ENCODE data around the gene ZNF8.

ZNF8 gene

DNA sequence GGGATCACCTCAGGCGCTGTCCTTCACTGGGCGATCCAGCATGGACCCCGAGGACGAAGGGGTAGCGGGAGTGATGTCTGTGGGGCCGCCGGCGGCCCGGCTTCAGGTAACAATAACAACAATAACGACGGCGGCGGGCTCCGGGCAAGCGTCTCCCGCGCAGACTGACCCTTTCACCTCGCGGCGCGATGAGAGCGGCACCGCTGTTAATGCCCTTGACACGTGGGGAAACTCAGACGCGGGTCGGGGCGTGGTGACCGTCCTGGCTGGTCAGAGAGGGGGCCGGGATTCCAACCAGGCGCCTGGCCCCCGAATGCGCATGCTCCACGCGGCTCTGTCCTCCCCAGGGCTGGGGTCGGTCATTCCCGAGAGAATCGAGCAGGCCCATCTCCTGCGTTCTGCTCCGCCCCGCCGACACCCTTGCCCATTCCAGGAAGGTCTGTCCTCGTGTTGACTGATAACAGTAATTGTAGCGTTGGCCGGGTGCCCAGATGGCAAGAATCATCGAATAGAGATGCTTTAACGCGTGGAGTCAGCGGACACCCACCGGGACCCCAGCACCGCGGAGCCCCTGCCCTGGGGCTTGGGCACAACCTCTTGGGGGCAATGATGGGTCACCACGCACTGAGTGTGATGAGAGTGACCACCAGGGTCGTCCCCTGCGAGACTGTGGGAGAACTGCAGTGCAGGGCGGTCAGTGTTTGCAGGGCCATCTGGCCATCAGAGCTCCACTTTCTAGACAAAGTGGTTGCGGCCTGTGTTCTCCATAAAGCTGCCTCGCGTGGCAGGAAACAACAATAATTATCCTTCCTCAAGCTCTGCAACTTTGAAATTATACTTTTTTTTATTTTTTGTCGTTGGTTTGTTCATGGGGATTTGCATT is 528 bp downstream of the ZNF8 start:
- Histone ChIP-seq H3K79me2 (ENCODE audit: insufficient read depth, low read length) (peaks cover 29% of the 10 kb centered on the region), H3K27me3 (ENCODE audit: insufficient read depth, low read length) (no peaks in the 10 kb centered on the region)

GRCh38 chr19:58279925-58280316 is 1.2 kb downstream of the ZNF8 start:
- Histone ChIP-seq H2AFZ (ENCODE audit: low read length) (no peak overlapping the region), H3K9me3 (ENCODE audit: low read length) (peaks cover 14% of the 10 kb centered on the region), H3K27me3 (ENCODE audit: insufficient read depth, low read length) (no peaks in the 10 kb centered on the region), H3K79me2 (ENCODE audit: insufficient read depth, low read length) (peaks cover 29% of the 10 kb centered on the region), H3F3A (ENCODE audit: insufficient read depth, low read length) (no peaks in the 10 kb centered on the region), H3K4me1 (ENCODE audit: insufficient read depth, low read length, severe bottlenecking) (peaks cover 18% of the 10 kb centered on the region), H3K4me3 (ENCODE audit: low read depth, low read length, poor library complexity, severe bottlenecking) (peak overlapping the region; percentile 98), H3K4me2 (ENCODE audit: low read length) (peak overlapping the region; percentile 98), H3K9me2 (ENCODE audit: low read depth, low read length) (no peaks in the 10 kb centered on the region), H4K20me1 (ENCODE audit: insufficient read depth, low read length) (no peaks in the 10 kb centered on the region), H3K9ac (ENCODE audit: low read length) (peak overlapping the region; percentile 98), H3K27ac (ENCODE audit: low read depth, low read length, poor library complexity, severe bottlenecking) (no peak overlapping the region), H3K36me3 (ENCODE audit: insufficient read depth, low read length) (peaks cover 67% of the 10 kb centered on the region)
- no peak for TF ChIP-seq EZH2 (IDR thresholded peaks at IDR 0.05; ENCODE audit: borderline replicate concordance, low read length)

More for the DNA sequence above, 528 bp downstream of the ZNF8 start:
- Histone ChIP-seq H3K4me2 (ENCODE audit: low read length) (peak overlapping the region; percentile 98), H3K36me3 (ENCODE audit: insufficient read depth, low read length) (peaks cover 67% of the 10 kb centered on the region), H3K9me3 (ENCODE audit: low read length) (peaks cover 18% of the 10 kb centered on the region), H3K4me1 (ENCODE audit: insufficient read depth, low read length, severe bottlenecking) (peaks cover 18% of the 10 kb centered on the region), H2AFZ (ENCODE audit: low read length) (peak overlapping the region; percentile 64; the same call in 1 of the 2 replicates), H3K9ac (ENCODE audit: low read length) (peak overlapping the region; percentile 98), H3K9me2 (ENCODE audit: low read depth, low read length) (no peaks in the 10 kb centered on the region), H3K4me3 (ENCODE audit: low read depth, low read length, poor library complexity, severe bottlenecking) (peak overlapping the region; percentile 98), H3K27ac (ENCODE audit: low read depth, low read length, poor library complexity, severe bottlenecking) (peak overlapping the region; percentile 64), H3F3A (ENCODE audit: insufficient read depth, low read length) (no peaks in the 10 kb centered on the region), H4K20me1 (ENCODE audit: insufficient read depth, low read length) (no peaks in the 10 kb centered on the region)
- no peak for TF ChIP-seq EZH2 (IDR thresholded peaks at IDR 0.05; ENCODE audit: borderline replicate concordance, low read length)
- TF ChIP-seq, protein P1, sequence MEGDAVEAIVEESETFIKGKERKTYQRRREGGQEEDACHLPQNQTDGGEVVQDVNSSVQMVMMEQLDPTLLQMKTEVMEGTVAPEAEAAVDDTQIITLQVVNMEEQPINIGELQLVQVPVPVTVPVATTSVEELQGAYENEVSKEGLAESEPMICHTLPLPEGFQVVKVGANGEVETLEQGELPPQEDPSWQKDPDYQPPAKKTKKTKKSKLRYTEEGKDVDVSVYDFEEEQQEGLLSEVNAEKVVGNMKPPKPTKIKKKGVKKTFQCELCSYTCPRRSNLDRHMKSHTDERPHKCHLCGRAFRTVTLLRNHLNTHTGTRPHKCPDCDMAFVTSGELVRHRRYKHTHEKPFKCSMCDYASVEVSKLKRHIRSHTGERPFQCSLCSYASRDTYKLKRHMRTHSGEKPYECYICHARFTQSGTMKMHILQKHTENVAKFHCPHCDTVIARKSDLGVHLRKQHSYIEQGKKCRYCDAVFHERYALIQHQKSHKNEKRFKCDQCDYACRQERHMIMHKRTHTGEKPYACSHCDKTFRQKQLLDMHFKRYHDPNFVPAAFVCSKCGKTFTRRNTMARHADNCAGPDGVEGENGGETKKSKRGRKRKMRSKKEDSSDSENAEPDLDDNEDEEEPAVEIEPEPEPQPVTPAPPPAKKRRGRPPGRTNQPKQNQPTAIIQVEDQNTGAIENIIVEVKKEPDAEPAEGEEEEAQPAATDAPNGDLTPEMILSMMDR (IDR thresholded peaks at IDR 0.05; ENCODE audit: low read length) = no peak

DNA sequence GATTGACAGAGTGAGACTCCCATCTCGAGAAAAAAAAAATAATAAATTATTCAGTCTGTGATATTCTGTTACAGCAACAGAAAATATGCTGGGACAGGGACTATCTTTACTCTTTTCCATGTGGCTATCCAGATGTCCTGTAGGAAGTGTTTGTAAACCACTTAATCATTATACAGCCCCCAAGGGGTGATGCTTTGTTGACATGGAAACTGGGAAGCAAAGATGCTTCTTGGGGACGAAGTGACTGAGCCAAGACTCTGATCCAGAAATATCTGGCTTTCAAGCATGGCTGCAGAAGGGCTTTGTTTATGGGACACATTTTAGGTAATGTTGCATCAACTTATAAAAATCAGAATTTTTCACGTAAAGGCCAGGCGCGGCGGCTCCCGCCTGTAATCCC is 5.4 kb downstream of the ZNF8 start:
- no peaks in the 10 kb centered on the region for H3K27me3 ChIP-seq (ENCODE audit: insufficient read depth, low read length)
- peaks cover 88% of the 10 kb centered on the region for H3K36me3 ChIP-seq (ENCODE audit: insufficient read depth, low read length)
- no peaks in the 10 kb centered on the region for H4K20me1 ChIP-seq (ENCODE audit: insufficient read depth, low read length)
- peaks cover 12% of the 10 kb centered on the region for H3K4me1 ChIP-seq (ENCODE audit: insufficient read depth, low read length, severe bottlenecking)
- H3K4me2 ChIP-seq (ENCODE audit: low read length) = no peak overlapping the region
- no peak overlapping the region for H3K9ac ChIP-seq (ENCODE audit: low read length)
- H3K9me2 ChIP-seq (ENCODE audit: low read depth, low read length) = no peaks in the 10 kb centered on the region
- H3K9me3 ChIP-seq (ENCODE audit: low read length) = peaks cover 29% of the 10 kb centered on the region
- peaks cover 26% of the 10 kb centered on the region for H3K79me2 ChIP-seq (ENCODE audit: insufficient read depth, low read length)
- H3K27ac ChIP-seq (ENCODE audit: low read depth, low read length, poor library complexity, severe bottlenecking) = no peak overlapping the region
- no peaks in the 10 kb centered on the region for H3F3A ChIP-seq (ENCODE audit: insufficient read depth, low read length)
- H3K4me3 ChIP-seq (ENCODE audit: low read depth, low read length, poor library complexity, severe bottlenecking) = no peak overlapping the region
- TF ChIP-seq, protein P1 (IDR thresholded peaks at IDR 0.05; ENCODE audit: low read length) = no peak
- no peak for TF ChIP-seq EZH2 (IDR thresholded peaks at IDR 0.05; ENCODE audit: borderline replicate concordance, low read length)
- H2AFZ ChIP-seq (ENCODE audit: low read length) = no peak overlapping the region

All from OCI-LY1 (cell line).